Mesendoderm (in vitro differentiated cells): Measurements from ENCODE around the gene C7orf33.

Source experiments
- DNase-seq: peaks from one replicate; pipeline ENCODE4 v3.0.0; 2013
- H2AK5ac ChIP-seq: 2 replicates; pipeline ENCODE4 v1.6.1; 2013; ENCODE audit warnings: low read length, inconsistent platforms
- H2BK120ac ChIP-seq: 2 replicates; pipeline ENCODE4 v1.6.1; 2013; ENCODE audit warnings: low read depth, mild to moderate bottlenecking, low read length, moderate library complexity, mixed read lengths
- H2BK15ac ChIP-seq: replicated peaks from 2 replicates; pipeline ENCODE4 v1.6.1; 2013; ENCODE audit warnings: low read depth, mild to moderate bottlenecking, moderate library complexity
- H2BK5ac ChIP-seq: 2 replicates; pipeline ENCODE4 v1.6.1; 2013; ENCODE audit warnings: low read length, inconsistent platforms
- H3K18ac ChIP-seq: 2 replicates; pipeline ENCODE4 v1.6.1; 2013; ENCODE audit warnings: mild to moderate bottlenecking, low read length, mixed read lengths
- H3K23ac ChIP-seq: one replicate; pipeline ENCODE4 v1.6.1; 2013; ENCODE audit warnings: low read length
- H3K27ac ChIP-seq: 2 replicates; pipeline ENCODE4 v1.5.1; 2013; ENCODE audit warnings: low read depth, mild to moderate bottlenecking, inconsistent platforms, low read length, moderate library complexity
- H3K27me3 ChIP-seq: 2 replicates; pipeline ENCODE4 v1.6.1; 2013; ENCODE audit warnings: low read length, control low read depth, mild to moderate bottlenecking, inconsistent platforms; ENCODE audit not compliant: insufficient read depth, poor library complexity
- H3K36me3 ChIP-seq: 2 replicates; pipeline ENCODE4 v1.6.1; 2013; ENCODE audit warnings: low read length, inconsistent platforms; ENCODE audit not compliant: control insufficient read depth, insufficient read depth
- H3K4ac ChIP-seq: one replicate; pipeline ENCODE4 v1.6.1; 2013; ENCODE audit warnings: low read depth, mild to moderate bottlenecking, low read length, moderate library complexity
- H3K4me1 ChIP-seq: 2 replicates; pipeline ENCODE4 v1.6.1; 2013; ENCODE audit warnings: low read depth, low read length, inconsistent platforms; ENCODE audit not compliant: control insufficient read depth
- H3K4me2 ChIP-seq: 2 replicates; pipeline ENCODE4 v1.6.1; 2013; ENCODE audit warnings: low read length
- H3K4me3 ChIP-seq: 2 replicates; pipeline ENCODE4 v1.5.1; 2013; ENCODE audit warnings: mild to moderate bottlenecking, low read length
- H3K56ac ChIP-seq: one replicate; pipeline ENCODE4 v1.6.1; 2013; ENCODE audit warnings: low read length
- H3K79me1 ChIP-seq: 2 replicates; pipeline ENCODE4 v1.6.1; 2013; ENCODE audit warnings: low read length, inconsistent platforms
- H3K79me2 ChIP-seq: 2 replicates; pipeline ENCODE4 v1.6.1; 2013; ENCODE audit warnings: mild to moderate bottlenecking, low read length; ENCODE audit not compliant: control insufficient read depth, insufficient read depth
- H3K9ac ChIP-seq: 2 replicates; pipeline ENCODE4 v1.6.1; 2013; ENCODE audit warnings: low read length, inconsistent platforms
- H4K5ac ChIP-seq: one replicate; pipeline ENCODE4 v1.6.1; 2013; ENCODE audit warnings: low read length
- H4K8ac ChIP-seq: one replicate; pipeline ENCODE4 v1.6.1; 2013; ENCODE audit warnings: low read depth, mild to moderate bottlenecking, control low read depth, low read length, moderate library complexity
- WGBS: extraction: QIAGEN DNeasy Blood & Tissue Kit; methylation state at CpG from one replicate; pipeline ENCODE4 v1.1.7; 2013; ENCODE audit warnings: low lambda C conversion rate, missing lambda C conversion rate; ENCODE audit not compliant: insufficient coverage; ENCODE audit errors: extremely low coverage; 5-methylcytosine and 5-hydroxymethylcytosine counted together

Gene C7orf33

GRCh38 chr7:148547951-148548350 lies 42.6 kb upstream of the C7orf33 start:
- no peak overlapping the region for H2BK5ac ChIP-seq
- H3K27ac ChIP-seq: no peak overlapping the region
- H2BK120ac ChIP-seq: no peak overlapping the region
- no peak overlapping the region for H4K8ac ChIP-seq
- no peak overlapping the region for H3K56ac ChIP-seq
- H3K9ac ChIP-seq: no peak overlapping the region
- WGBS: no CpG with 5 or more reads among the region's 5 CpGs
- H3K4ac ChIP-seq: no peak overlapping the region
- H4K5ac ChIP-seq: no peak overlapping the region
- no peak overlapping the region for H3K18ac ChIP-seq
- H3K4me1 ChIP-seq: no peaks in the 10 kb centered on the region
- H3K36me3 ChIP-seq: no peaks in the 10 kb centered on the region
- H3K27me3 ChIP-seq: no peaks in the 10 kb centered on the region
- no peak overlapping the region for H3K4me2 ChIP-seq
- no peaks in the 10 kb centered on the region for H3K79me1 ChIP-seq
- no peak for DNase-seq
- no peak overlapping the region for H3K4me3 ChIP-seq
- no peak overlapping the region for H3K23ac ChIP-seq
- H3K79me2 ChIP-seq: no peaks in the 10 kb centered on the region
- H2AK5ac ChIP-seq: no peak overlapping the region
- no peak overlapping the region for H2BK15ac ChIP-seq

GRCh38 chr7:148553979-148554378 lies 36.6 kb upstream of the C7orf33 start:
- no peak overlapping the region for H2BK5ac ChIP-seq
- H3K4me1 ChIP-seq: no peaks in the 10 kb centered on the region
- H3K56ac ChIP-seq: no peak overlapping the region
- H4K5ac ChIP-seq: no peak overlapping the region
- no peak overlapping the region for H2BK120ac ChIP-seq
- H3K79me1 ChIP-seq: no peaks in the 10 kb centered on the region
- H2AK5ac ChIP-seq: no peak overlapping the region
- H3K9ac ChIP-seq: no peak overlapping the region
- no peak overlapping the region for H3K4me2 ChIP-seq
- no peaks in the 10 kb centered on the region for H3K27me3 ChIP-seq
- H2BK15ac ChIP-seq: no peak overlapping the region
- DNase-seq: no peak
- H3K79me2 ChIP-seq: no peaks in the 10 kb centered on the region
- no peak overlapping the region for H3K18ac ChIP-seq
- H3K4me3 ChIP-seq: no peak overlapping the region
- H3K27ac ChIP-seq: no peak overlapping the region
- no peak overlapping the region for H4K8ac ChIP-seq
- no peaks in the 10 kb centered on the region for H3K36me3 ChIP-seq
- no peak overlapping the region for H3K4ac ChIP-seq
- WGBS: no CpG with 5 or more reads among the region's 3 CpGs
- H3K23ac ChIP-seq: no peak overlapping the region

- Histone ChIP-seq H3K4me3 (no peak overlapping the region), H3K4me2 (no peak overlapping the region), H3K23ac (no peak overlapping the region), H3K9ac (no peak overlapping the region), H3K79me2 (no peaks in the 10 kb centered on the region), H3K27me3 (no peaks in the 10 kb centered on the region), H4K5ac (no peak overlapping the region), H2AK5ac (no peak overlapping the region), H3K36me3 (no peaks in the 10 kb centered on the region), H2BK15ac (no peak overlapping the region), H3K18ac (no peak overlapping the region), H3K27ac (no peak overlapping the region), H3K4me1 (no peaks in the 10 kb centered on the region), H2BK5ac (no peak overlapping the region), H3K79me1 (no peaks in the 10 kb centered on the region), H4K8ac (no peak overlapping the region), H3K56ac (no peak overlapping the region), H2BK120ac (no peak overlapping the region), H3K4ac (no peak overlapping the region)
- peak; percentile 29 for DNase-seq
- no CpG with 5 or more reads among the region's 3 CpGs for WGBS
Observed at GRCh38 chr7:148556892-148557291, 33.7 kb upstream of the C7orf33 start.

GRCh38 chr7:148558914-148559313 lies 31.7 kb upstream of the C7orf33 start:
- Histone ChIP-seq H3K4ac (no peak overlapping the region), H3K18ac (no peak overlapping the region), H3K27me3 (no peaks in the 10 kb centered on the region), H3K36me3 (no peaks in the 10 kb centered on the region), H2BK120ac (no peak overlapping the region), H3K4me2 (no peak overlapping the region), H3K4me1 (no peaks in the 10 kb centered on the region), H2BK15ac (no peak overlapping the region), H4K5ac (no peak overlapping the region), H2BK5ac (no peak overlapping the region), H3K56ac (no peak overlapping the region), H3K79me1 (no peaks in the 10 kb centered on the region), H3K4me3 (no peak overlapping the region), H3K79me2 (no peaks in the 10 kb centered on the region), H2AK5ac (no peak overlapping the region), H3K23ac (no peak overlapping the region), H3K9ac (no peak overlapping the region), H4K8ac (no peak overlapping the region), H3K27ac (no peak overlapping the region)
- WGBS: no CpG with 5 or more reads among the region's 1 CpG
- no peak for DNase-seq

GRCh38 chr7:148561099-148561498 lies 29.5 kb upstream of the C7orf33 start:
- Histone ChIP-seq H3K36me3 (no peaks in the 10 kb centered on the region), H3K79me1 (no peaks in the 10 kb centered on the region), H3K27me3 (no peaks in the 10 kb centered on the region), H2BK120ac (no peak overlapping the region), H3K27ac (no peak overlapping the region), H3K4ac (no peak overlapping the region), H2AK5ac (no peak overlapping the region), H3K56ac (no peak overlapping the region), H4K5ac (no peak overlapping the region), H3K79me2 (no peaks in the 10 kb centered on the region), H3K9ac (no peak overlapping the region), H3K18ac (no peak overlapping the region), H3K23ac (no peak overlapping the region), H4K8ac (no peak overlapping the region), H2BK5ac (no peak overlapping the region), H3K4me1 (no peaks in the 10 kb centered on the region), H3K4me3 (no peak overlapping the region), H2BK15ac (no peak overlapping the region), H3K4me2 (no peak overlapping the region)
- no peak for DNase-seq

- no peak overlapping the region for H4K5ac ChIP-seq
- no peak overlapping the region for H2AK5ac ChIP-seq
- H3K9ac ChIP-seq: no peak overlapping the region
- H2BK5ac ChIP-seq: no peak overlapping the region
- H3K4me1 ChIP-seq: no peaks in the 10 kb centered on the region
- H3K27ac ChIP-seq: no peak overlapping the region
- no peak overlapping the region for H3K4me3 ChIP-seq
- no peak overlapping the region for H3K18ac ChIP-seq
- H3K23ac ChIP-seq: no peak overlapping the region
- no peak overlapping the region for H4K8ac ChIP-seq
- H2BK120ac ChIP-seq: no peak overlapping the region
- no peaks in the 10 kb centered on the region for H3K79me2 ChIP-seq
- no peak overlapping the region for H3K56ac ChIP-seq
- DNase-seq: no peak
- no CpG with 5 or more reads among the region's 4 CpGs for WGBS
- H3K4ac ChIP-seq: no peak overlapping the region
- no peaks in the 10 kb centered on the region for H3K36me3 ChIP-seq
- H3K27me3 ChIP-seq: no peaks in the 10 kb centered on the region
- no peak overlapping the region for H2BK15ac ChIP-seq
- H3K4me2 ChIP-seq: no peak overlapping the region
- no peaks in the 10 kb centered on the region for H3K79me1 ChIP-seq
Observed at GRCh38 chr7:148563583-148564274, 26.8 kb upstream of the C7orf33 start.
